Islet precursor cell (in vitro differentiated cells): Measurements from ENCODE around the gene PTPRE.

ENCODE experiments used
- DNase-seq: peaks from one replicate; pipeline ENCODE4 v3.0.0-alpha.2; 2018

PTPRE gene

GRCh38 chr10:128003521-128003920 is 96.6 kb downstream of the PTPRE start:
- DNase-seq: no peak

GRCh38 chr10:128005858-128006257 is 99.0 kb downstream of the PTPRE start:
- no peak for DNase-seq

- DNase-seq: no peak
These were observed 100.2 kb downstream of the PTPRE start for GRCh38 chr10:128007056-128007455.

GRCh38 chr10:128007971-128008370 is 101.1 kb downstream of the PTPRE start:
- DNase-seq: no peak

- DNase-seq: peak; percentile 64
These were observed 101.8 kb downstream of the PTPRE start for GRCh38 chr10:128008521-128009250.

GRCh38 chr10:128009372-128010126 is 102.6 kb downstream of the PTPRE start:
- DNase-seq: peak; percentile 77

GRCh38 chr10:128011059-128011979 is 104.4 kb downstream of the PTPRE start:
- DNase-seq: peak; percentile 82

GRCh38 chr10:128013626-128014025 is 106.7 kb downstream of the PTPRE start:
- DNase-seq: no peak

- DNase-seq: peak; percentile 2
These were observed 107.3 kb downstream of the PTPRE start for GRCh38 chr10:128014236-128014635.

GRCh38 chr10:128016423-128017060 is 109.6 kb downstream of the PTPRE start:
- DNase-seq: peak; percentile 45

GRCh38 chr10:128017822-128018221 is 110.9 kb downstream of the PTPRE start:
- peak; percentile 43 for DNase-seq

GRCh38 chr10:128018236-128018635 is 111.3 kb downstream of the PTPRE start:
- DNase-seq: no peak

- DNase-seq: peak; percentile 21
These were observed 111.8 kb downstream of the PTPRE start for GRCh38 chr10:128018691-128019090.

- peak; percentile 33 for DNase-seq
These were observed 115.6 kb downstream of the PTPRE start for GRCh38 chr10:128022261-128023196.

- peak; percentile 37 for DNase-seq
These were observed 117.5 kb downstream of the PTPRE start for GRCh38 chr10:128024426-128024825.

- DNase-seq: peak; percentile 46
These were observed 118.5 kb downstream of the PTPRE start for GRCh38 chr10:128025437-128025836.

- no peak for DNase-seq
These were observed 119.0 kb downstream of the PTPRE start for GRCh38 chr10:128025951-128026350.

- no peak for DNase-seq
These were observed 119.9 kb downstream of the PTPRE start for GRCh38 chr10:128026615-128027300.

- no peak for DNase-seq
These were observed 120.4 kb downstream of the PTPRE start for GRCh38 chr10:128027306-128027705.

GRCh38 chr10:128027822-128028507 is 121.1 kb downstream of the PTPRE start:
- DNase-seq: peak; percentile 35
